HepG2 (cell line): Measurements from ENCODE around the gene DHRS12. TPM values are rescaled to one million over a fixed set of nuclear protein-coding genes. Genes with fewer than 3 reads are reported as not detected.

Experiments
- ATAC-seq: fragments of 200-7000 bp; cut with Tn5 transposase; 3 replicates; pipeline ENCODE4 v1.9.1; 2020; ENCODE audit warnings: mild to moderate bottlenecking, moderate library complexity
- BruUV-seq: library from RNA; stranded (reverse); fragments of 400-500 nt; replicated peaks from 2 replicates; lab custom pipeline; 2021; lab: Mats Ljungman, UMichigan
- CTCF ChIA-PET: fragments of 300-600 bp; formaldehyde crosslinking; extraction: SDS; loops from one replicate; lab custom pipeline; 2021; ENCODE audit warnings: low total read pairs, inconsistent platforms, low intra/inter-chr PET ratio; lab: Yijun Ruan, JAX
- POLR2A ChIA-PET: fragments of 350-600 bp; sonication (Branson Sonifier 250); formaldehyde crosslinking; loops from one replicate; lab custom pipeline; 2020; ENCODE audit warnings: antibody characterized with exemption, inconsistent platforms; lab: Yijun Ruan, JAX
- DNase-seq: peaks from one replicate; pipeline ENCODE4 v3.0.0-alpha.2; 2015; ENCODE audit warnings: low spot score
- FAIRE-seq: peaks from 3 replicates; lab custom pipeline; 2011; peaks lifted over from hg19 to GRCh38; lab: Jason Lieb, UNC
- H2AFZ ChIP-seq: one replicate; pipeline ENCODE4 v1.6.1; 2011; ENCODE audit warnings: low read length, inconsistent platforms
- H3K27ac ChIP-seq: fragments of 300-600 bp; 3 replicates; pipeline ENCODE4 v1.8.0; 2011; ENCODE audit warnings: mixed run types, mild to moderate bottlenecking, mixed read lengths, low read length, inconsistent platforms; ENCODE audit not compliant: insufficient read depth; ENCODE audit errors: extremely low read length
- H3K27me3 ChIP-seq, 2 experiments: fragments of 200-600 bp in 1 of 2; 2 replicates in 1 of 2; 3 replicates in 1 of 2; pipeline versions ENCODE4 v1.6.0 to v1.8.0; 2011; ENCODE audit warnings: low read length in 2 of 2, mild to moderate bottlenecking in 2 of 2, moderate library complexity in 2 of 2, inconsistent platforms in 1 of 2; ENCODE audit not compliant: insufficient read depth in 2 of 2, control insufficient read depth in 1 of 2
- H3K36me3 ChIP-seq, 2 experiments: fragments of 200-600 bp in 1 of 2; replicated peaks in 1 of 2; 2 replicates in 1 of 2; 3 replicates in 1 of 2; pipeline versions ENCODE4 v1.5.1 to v1.8.0; 2011; ENCODE audit warnings: low read length in 2 of 2, inconsistent platforms in 1 of 2; ENCODE audit not compliant: insufficient read depth in 2 of 2, control insufficient read depth in 1 of 2
- H3K4me1 ChIP-seq: 2 replicates; pipeline ENCODE4 v1.5.1; 2012; ENCODE audit warnings: low read length, inconsistent platforms; ENCODE audit not compliant: insufficient read depth
- H3K4me2 ChIP-seq: 2 replicates; pipeline ENCODE4 v1.6.0; 2011; ENCODE audit warnings: low read depth, low read length, inconsistent platforms
- H3K4me3 ChIP-seq, 3 experiments: fragments of 200-600 bp in 1 of 3; sonication (generic), shearing (Covaris generic) in 1 of 3; replicated peaks in 1 of 3; 2 replicates each; pipeline ENCODE4 v1.5.1; 2011 to 2016; ENCODE audit warnings: low read length in 3 of 3, inconsistent platforms in 2 of 3, low read depth in 2 of 3, mild to moderate bottlenecking in 2 of 3, control low read depth in 1 of 3, mixed read lengths in 1 of 3; ENCODE audit not compliant: insufficient read depth in 1 of 3
- H3K79me2 ChIP-seq: one replicate; pipeline ENCODE4 v1.6.1; 2011; ENCODE audit warnings: low read length, inconsistent platforms; ENCODE audit not compliant: insufficient read depth
- H3K9ac ChIP-seq: 2 replicates; pipeline ENCODE4 v1.6.0; 2011; ENCODE audit warnings: mild to moderate bottlenecking, low read depth, low read length, inconsistent platforms; ENCODE audit not compliant: insufficient read depth
- H3K9me3 ChIP-seq: 2 replicates; pipeline ENCODE4 v1.5.1; 2012; ENCODE audit warnings: mild to moderate bottlenecking, low read length
- H4K20me1 ChIP-seq: 2 replicates; pipeline ENCODE4 v1.6.0; 2011; ENCODE audit warnings: inconsistent platforms, mild to moderate bottlenecking, low read length, moderate library complexity; ENCODE audit not compliant: insufficient read depth
- AHDC1 ChIP-seq: sonication (generic); formaldehyde crosslinking; IDR thresholded peaks from 2 replicates; pipeline ENCODE4 v1.5.1; 2020; ENCODE audit warnings: mild to moderate bottlenecking, missing genetic modification reagents, borderline replicate concordance
- MED8 ChIP-seq: sonication (generic); formaldehyde crosslinking; IDR thresholded peaks from 2 replicates; pipeline ENCODE4 v1.8.1; 2023; ENCODE audit warnings: mild to moderate bottlenecking, missing genetic modification reagents; ENCODE audit not compliant: insufficient replicate concordance
- MIXL1 ChIP-seq: IDR thresholded peaks from 2 replicates; pipeline ENCODE4 v1.6.1; 2016
- MTF2 ChIP-seq: sonication (generic); formaldehyde crosslinking; IDR thresholded peaks from 2 replicates; pipeline ENCODE4 v1.5.0; 2020; ENCODE audit warnings: missing genetic modification reagents, borderline replicate concordance
- PLSCR1 ChIP-seq: sonication (generic); formaldehyde crosslinking; IDR thresholded peaks from 2 replicates; pipeline ENCODE4 v1.5.0; 2020; ENCODE audit warnings: missing genetic modification reagents, mild to moderate bottlenecking, borderline replicate concordance
- POLR2G ChIP-seq: fragments of 200-400 bp; formaldehyde crosslinking; IDR thresholded peaks from 2 replicates; pipeline ENCODE4 v1.6.1; 2018; ENCODE audit warnings: mild to moderate bottlenecking, low read depth, low read length, moderate library complexity
- PRMT3 ChIP-seq: sonication (generic); formaldehyde crosslinking; IDR thresholded peaks from 2 replicates; pipeline ENCODE4 v1.8.1; 2022; ENCODE audit warnings: low read depth, mild to moderate bottlenecking, moderate library complexity, missing genetic modification reagents, borderline replicate concordance
- SATB2 ChIP-seq: sonication (generic); formaldehyde crosslinking; IDR thresholded peaks from 2 replicates; pipeline ENCODE4 v1.5.0; 2020; ENCODE audit warnings: missing genetic modification reagents
- ZNF577 ChIP-seq: sonication (generic); formaldehyde crosslinking; IDR thresholded peaks from 2 replicates; pipeline ENCODE4 v1.4.0; 2020; ENCODE audit warnings: mild to moderate bottlenecking, low read depth, missing genetic modification reagents, borderline replicate concordance
- WGBS: methylation state at CpG from one replicate; pipeline ENCODE4 v1.1.6; 2017; ENCODE audit warnings: low lambda C conversion rate; 5-methylcytosine and 5-hydroxymethylcytosine counted together
- in situ Hi-C: cut with HindIII; loops from 2 replicates; pipeline ENCODE4 v1.10.0; 2017; ENCODE audit warnings: low pct_unique_long_range_greater_than_20kb; ENCODE audit not compliant: extremely low pct_ligation_motif_present
- intact Hi-C: fragments of 100-400 bp; cut with micrococcal nuclease; formaldehyde crosslinking; loops from one replicate; pipeline ENCODE4 v1.10.0; 2022; ENCODE audit not compliant: unreplicated experiment
- polyA plus RNA-seq, 8 experiments: library from polyadenylated mRNA; depleted of rRNA in 3 of 8; stranded (reverse) in 7 of 8; unstranded in 1 of 8; fragments of >200 nt; fragmentation: Illumina TruSeq in 4 of 8; extraction: Trizol in 4 of 8; gene quantifications; 2 replicates each; pipeline versions ENCODE4 v1.2.1 to v1.2.3, GENCODE V29; 2011 to 2016; ENCODE audit warnings: low read depth in 4 of 8, missing spikeins in 1 of 8, mixed read lengths in 1 of 8; ENCODE audit not compliant: insufficient read depth in 1 of 8
- total RNA-seq, 5 experiments: library from RNA; depleted of rRNA; stranded (reverse); fragments of >200 nt; fragmentation: Illumina TruSeq; extraction: Trizol; gene quantifications; 2 replicates each; pipeline ENCODE4 v1.2.3, GENCODE V29; 2016; ENCODE audit warnings: low read depth in 1 of 5

The DHRS12 gene
- total and polyA plus RNA-seq, 2 of the 13 experiments (the other 11 are each of a cell fraction or from before 2014, with no cell fraction given) = 7.2 to 8.4 TPM

- H4K20me1 ChIP-seq = no peaks in the 10 kb centered on the region
- 51% methylated on average over 2 of the region's 2 CpGs for WGBS
- no peak for ATAC-seq
- no peaks in the 10 kb centered on the region for H3K27me3 ChIP-seq
- no peak overlapping the region for H3K4me2 ChIP-seq
- no peak overlapping the region for H3K9ac ChIP-seq
- H3K4me1 ChIP-seq = no peaks in the 10 kb centered on the region
- ChIA-PET CTCF (no interaction called here), POLR2A (no interaction called here)
- H2AFZ ChIP-seq = no peak overlapping the region
- no peak for DNase-seq
- no peaks in the 10 kb centered on the region for H3K9me3 ChIP-seq
- H3K4me3 ChIP-seq = no peak overlapping the region
- BruUV-seq = no TSS peak
- TF ChIP-seq ZNF577 (CRISPR knock-in tag) (no peak), SATB2 (CRISPR knock-in tag) (no peak)
- in situ Hi-C loops = no loop called here
- intact Hi-C loops = no loop called here
- H3K36me3 ChIP-seq = no peaks in the 10 kb centered on the region
- H3K79me2 ChIP-seq = no peaks in the 10 kb centered on the region
- H3K27ac ChIP-seq = no peak overlapping the region
- FAIRE-seq = no peak
Observed at GRCh38 chr13:51823863-51824262, 19.9 kb upstream of the DHRS12 start.

- CTCF ChIA-PET = no interaction called here
- FAIRE-seq = no peak
- BruUV-seq = no TSS peak
- H3K27me3 ChIP-seq = no peaks in the 10 kb centered on the region
- no peaks in the 10 kb centered on the region for H3K36me3 ChIP-seq
- no peak overlapping the region for H3K4me2 ChIP-seq
- no peak overlapping the region for H3K9ac ChIP-seq
- no peak for DNase-seq
- ATAC-seq = no peak
- in situ Hi-C loops = no loop called here
- H3K9me3 ChIP-seq = no peaks in the 10 kb centered on the region
- 71% methylated on average over 2 of the region's 2 CpGs for whole genome bisulfite sequencing
- H3K4me1 ChIP-seq = no peaks in the 10 kb centered on the region
- H3K4me3 ChIP-seq = no peak overlapping the region
- intact Hi-C loops = no loop called here
- no peaks in the 10 kb centered on the region for H3K79me2 ChIP-seq
- POLR2A ChIA-PET = interaction anchor here (1.1 kb wide), 1 partner anchor 23 kb away, joined by 3 read pairs; no protein-coding TSS in a partner anchor
- H3K27ac ChIP-seq = no peak overlapping the region
- no peak overlapping the region for H2AFZ ChIP-seq
- no peaks in the 10 kb centered on the region for H4K20me1 ChIP-seq
- TF ChIP-seq MIXL1 (CRISPR knock-in tag) = no peak
- TF ChIP-seq AHDC1 (CRISPR knock-in tag) = no peak
- TF ChIP-seq POLR2G = no peak
- TF ChIP-seq MED8 = no peak
- no peak for TF ChIP-seq PRMT3
- TF ChIP-seq PLSCR1 (CRISPR knock-in tag) = no peak
- TF ChIP-seq MTF2 (CRISPR knock-in tag) = no peak
Observed at GRCh38 chr13:51823359-51823758, 19.4 kb upstream of the DHRS12 start.
